ENCODE results near the gene OR4A16. TPM values are rescaled to one million over a fixed set of nuclear protein-coding genes. Genes with fewer than 3 reads are reported as not detected.

OR4A16 gene, protein sequence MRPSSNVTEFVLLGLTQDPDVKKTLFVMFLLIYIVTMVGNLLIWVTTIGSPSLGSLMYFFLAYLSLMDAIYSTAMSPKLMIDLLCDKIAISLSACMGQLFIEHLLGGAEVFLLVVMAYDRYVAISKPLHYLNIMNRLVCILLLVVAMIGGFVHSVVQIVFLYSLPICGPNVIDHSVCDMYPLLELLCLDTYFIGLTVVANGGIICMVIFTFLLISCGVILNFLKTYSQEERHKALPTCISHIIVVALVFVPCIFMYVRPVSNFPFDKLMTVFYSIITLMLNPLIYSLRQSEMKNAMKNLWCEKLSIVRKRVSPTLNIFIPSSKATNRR
- polyA plus RNA-seq (ENCODE audit: insufficient read length in 4 of 4): not detected

DNA sequence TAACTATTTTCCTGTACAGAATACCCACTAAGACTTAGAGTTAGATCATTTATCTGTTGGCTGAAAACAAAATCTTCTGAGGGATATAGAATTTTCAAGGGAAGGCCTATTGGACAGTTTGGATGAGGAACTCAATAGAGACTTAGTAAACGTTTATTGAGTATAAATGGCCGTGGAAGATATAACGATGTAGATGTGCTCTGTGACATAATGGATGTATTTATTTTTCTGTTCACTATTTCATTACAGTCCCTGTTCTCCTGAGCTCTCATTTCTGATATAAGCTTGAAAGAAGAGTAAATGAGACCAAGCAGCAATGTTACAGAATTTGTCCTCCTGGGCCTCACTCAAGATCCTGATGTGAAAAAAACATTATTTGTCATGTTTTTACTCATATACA lies at the start of gene OR4A16:
Gene OR4A16 (plus strand): TSS at position 301 of the 400 bp plus-strand sequence. CDS start 0 bp downstream, at position 301.
- no peak for DNase-seq (ENCODE audit: low read depth in 4 of 4, low spot score in 3 of 4)

DNA sequence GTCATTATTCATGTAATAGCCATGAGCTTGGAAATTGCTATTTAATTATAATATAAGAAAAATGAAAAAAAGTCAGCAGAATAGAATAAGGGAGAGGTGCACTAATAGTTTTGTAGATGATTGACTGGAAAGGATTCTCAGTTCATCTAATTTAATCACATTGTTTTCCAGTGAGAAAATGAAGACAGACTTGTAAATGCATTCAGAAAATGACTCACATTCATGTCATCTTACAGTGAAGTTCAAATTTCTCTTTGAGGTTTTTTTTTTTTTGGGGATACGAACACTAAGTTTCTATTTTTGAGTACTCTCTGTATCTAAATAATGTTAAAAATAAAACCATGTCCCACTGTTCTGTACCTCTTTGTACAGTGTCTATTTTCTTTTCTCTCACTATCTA lies 18.5 kb upstream of the OR4A16 start:
- DNase-seq (ENCODE audit: low read depth in 4 of 4, low spot score in 3 of 4): no peak

DNA sequence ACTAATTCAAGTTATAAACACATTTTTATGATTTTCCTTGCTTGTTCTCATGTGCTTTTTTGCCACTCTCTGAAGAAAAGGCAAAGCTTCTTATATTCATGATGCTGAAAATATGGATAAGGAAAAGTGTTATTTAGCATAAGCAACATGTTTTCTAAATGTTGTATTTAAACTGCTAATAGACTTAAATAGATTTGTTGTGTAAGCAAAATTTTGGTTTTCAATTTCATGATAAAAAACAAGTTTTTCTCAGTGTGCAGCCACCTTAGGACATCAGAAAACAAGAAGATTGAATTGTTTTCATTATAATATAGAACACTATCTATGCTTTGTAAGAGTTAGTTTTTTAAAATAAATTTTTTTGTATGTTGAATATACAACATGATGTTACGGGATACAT lies 2.3 kb downstream of the OR4A16 start:
- no peak for DNase-seq (ENCODE audit: low read depth in 4 of 4, low spot score in 3 of 4)

DNA sequence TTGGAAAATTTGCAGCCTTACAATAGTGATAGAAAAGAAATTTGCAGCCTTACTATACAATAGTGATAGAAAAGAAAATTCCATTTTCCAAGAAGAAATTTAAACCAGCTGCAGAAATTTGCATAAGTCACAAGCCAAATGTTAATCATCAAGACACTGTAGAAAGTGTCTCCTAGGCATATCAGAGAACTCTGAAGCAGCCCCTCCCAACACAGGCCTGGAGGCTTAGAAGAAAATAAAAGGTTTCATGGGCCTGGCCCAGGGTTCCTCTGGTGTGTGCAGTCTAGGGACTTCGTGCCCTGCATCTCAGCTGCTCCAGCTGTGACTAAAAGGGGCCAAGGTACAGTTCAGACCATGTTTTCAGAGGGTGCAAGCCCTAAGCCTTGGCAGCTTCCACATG lies 6.0 kb downstream of the OR4A16 start:
- DNase-seq (ENCODE audit: low read depth in 4 of 4, low spot score in 3 of 4): no peak

DNA sequence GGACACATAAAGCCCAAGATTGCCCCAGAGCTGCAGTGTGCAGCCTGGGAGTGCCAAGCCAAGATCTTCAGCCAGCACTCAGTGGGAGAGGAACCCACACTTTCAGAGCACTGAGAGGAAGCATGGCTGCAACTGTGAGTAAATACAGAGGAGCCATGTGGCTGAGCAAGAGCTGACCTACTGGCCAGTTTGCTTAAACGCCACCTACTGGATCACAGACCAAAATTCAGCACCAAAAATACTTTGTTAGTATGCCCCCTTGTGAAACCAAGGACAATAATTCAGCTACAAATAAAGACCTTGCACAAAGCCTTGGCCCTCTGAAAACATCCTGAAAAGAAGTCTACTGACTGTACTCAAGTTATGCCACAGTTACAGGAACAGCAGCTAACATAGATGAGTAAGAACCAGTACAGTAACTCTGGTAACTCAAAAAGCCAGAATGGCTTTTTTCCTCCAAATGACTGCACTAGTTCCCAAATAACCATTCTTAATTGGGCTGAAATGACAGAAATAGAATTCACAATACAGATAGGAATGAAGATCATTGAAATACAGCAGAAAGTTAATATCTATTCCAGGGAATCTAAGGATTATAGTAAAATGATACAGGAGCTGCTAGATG lies 14.7 kb downstream of the OR4A16 start:
- no peak for DNase-seq (ENCODE audit: low read depth in 4 of 4, low spot score in 3 of 4)

DNA sequence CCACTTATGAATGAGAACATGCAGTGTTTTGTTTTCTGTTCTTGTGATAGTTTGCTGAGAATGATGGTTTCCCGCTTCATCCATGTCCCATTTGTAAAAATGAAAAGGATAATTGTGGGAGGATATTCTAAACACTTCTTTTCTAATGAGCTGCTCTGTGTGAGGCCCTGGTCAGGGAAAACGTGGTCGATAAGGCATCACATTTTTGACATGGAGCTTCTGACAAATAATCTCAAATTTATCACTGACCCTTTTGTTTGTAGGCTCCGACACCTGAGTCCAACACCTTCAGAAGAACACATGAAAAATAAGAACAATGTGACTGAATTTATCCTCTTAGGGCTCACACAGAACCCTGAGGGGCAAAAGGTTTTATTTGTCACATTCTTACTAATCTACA lies 24.7 kb downstream of the OR4A16 start, which contains the start of gene OR4A15:
Gene OR4A15 (plus strand): TSS at position 301 of the 400 bp plus-strand sequence. CDS start 0 bp downstream, at position 301.
- DNase-seq (ENCODE audit: low read depth in 4 of 4, low spot score in 3 of 4): no peak

Other genes with a start within 250 kb of the OR4A16 start
- not detected for gene TRIM48, start 81.0 kb upstream of the OR4A16 start, polyA plus RNA-seq (ENCODE audit: insufficient read length in 4 of 4)
- gene OR4A15, start 24.8 kb downstream of the OR4A16 start, polyA plus RNA-seq (ENCODE audit: insufficient read length in 4 of 4): not detected
- gene OR4C15, start 211.3 kb downstream of the OR4A16 start, polyA plus RNA-seq (ENCODE audit: insufficient read length in 4 of 4): not detected
- not detected for gene OR4C16, start 228.9 kb downstream of the OR4A16 start, polyA plus RNA-seq (ENCODE audit: insufficient read length in 4 of 4)

Data from left renal pelvis (tissue), 4 donors.